NK-92 (cell line): ENCODE data around the gene ACER3.

Experiments
- DNase-seq: peaks from one replicate; lab custom pipeline; 2025; ENCODE audit not compliant: unreplicated experiment; lab: John Stamatoyannopoulos, UW

Gene ACER3

GRCh38 chr11:77073328-77074001, 212.7 kb downstream of the ACER3 start:
- DNase-seq: no peak

GRCh38 chr11:77074205-77074604, 213.5 kb downstream of the ACER3 start:
- no peak for DNase-seq

- DNase-seq: no peak
These were observed 214.0 kb downstream of the ACER3 start for GRCh38 chr11:77074626-77075221.

- no peak for DNase-seq
These were observed 214.7 kb downstream of the ACER3 start for GRCh38 chr11:77075425-77075905.
